Loucy (cell line): Measurements from ENCODE around the gene IDH2.

ENCODE experiments used
- H2AFZ ChIP-seq: fragments of 200-600 bp; sonication (generic); 2 replicates; pipeline ENCODE4 v1.6.0; 2016; ENCODE audit warnings: antibody characterized with exemption, mild to moderate bottlenecking, low read length, moderate library complexity
- H3F3A ChIP-seq: fragments of 200-600 bp; 2 replicates; pipeline ENCODE4 v1.6.0; 2016; ENCODE audit warnings: antibody characterized with exemption, low read depth, mild to moderate bottlenecking
- H3K27me3 ChIP-seq: fragments of 200-600 bp; sonication (generic); 2 replicates; pipeline ENCODE4 v1.6.1; 2014; ENCODE audit warnings: low read length, mild to moderate bottlenecking; ENCODE audit not compliant: insufficient read depth, poor library complexity, severe bottlenecking
- H3K36me3 ChIP-seq: fragments of 200-600 bp; sonication (generic); 2 replicates; pipeline ENCODE4 v1.6.1; 2016; ENCODE audit warnings: low read length; ENCODE audit not compliant: insufficient read depth
- H3K4me1 ChIP-seq: fragments of 200-600 bp; sonication (generic); 2 replicates; pipeline ENCODE4 v1.5.1; 2014; ENCODE audit warnings: low read length, mild to moderate bottlenecking; ENCODE audit not compliant: insufficient read depth, poor library complexity, severe bottlenecking
- H3K4me2 ChIP-seq: fragments of 200-600 bp; sonication (generic); 2 replicates; pipeline ENCODE4 v1.6.0; 2014; ENCODE audit warnings: antibody characterized with exemption, low read length, low read depth, mild to moderate bottlenecking; ENCODE audit not compliant: poor library complexity, severe bottlenecking
- H3K4me3 ChIP-seq: fragments of 200-600 bp; sonication (generic); 2 replicates; pipeline ENCODE4 v1.5.1; 2014; ENCODE audit warnings: low read length, mild to moderate bottlenecking, mixed read lengths; ENCODE audit not compliant: poor library complexity, severe bottlenecking
- H3K79me2 ChIP-seq: fragments of 200-600 bp; sonication (generic); 2 replicates; pipeline ENCODE4 v1.6.1; 2014; ENCODE audit warnings: low read length; ENCODE audit not compliant: insufficient read depth
- H3K9ac ChIP-seq: fragments of 200-600 bp; sonication (generic); 2 replicates; pipeline ENCODE4 v1.6.0; 2014; ENCODE audit warnings: mild to moderate bottlenecking, low read depth, low read length, moderate library complexity; ENCODE audit not compliant: poor library complexity, severe bottlenecking
- H3K9me2 ChIP-seq: fragments of 200-600 bp; sonication (generic); replicated peaks from 2 replicates; pipeline ENCODE4 v1.6.1; 2016; ENCODE audit warnings: low read depth, low read length, mixed read lengths
- H3K9me3 ChIP-seq: fragments of 200-600 bp; sonication (generic); 2 replicates; pipeline ENCODE4 v1.6.1; 2014; ENCODE audit warnings: mild to moderate bottlenecking, antibody characterized with exemption, low read length, low read depth; ENCODE audit not compliant: insufficient read depth
- H4K20me1 ChIP-seq: fragments of 200-600 bp; sonication (generic); 2 replicates; pipeline ENCODE4 v1.6.0; 2014; ENCODE audit warnings: antibody characterized with exemption, low read length, mild to moderate bottlenecking; ENCODE audit not compliant: insufficient read depth, poor library complexity, severe bottlenecking
- EZH2phosphoT487 ChIP-seq: fragments of 200-600 bp; IDR thresholded peaks from 2 replicates; pipeline ENCODE4 v1.6.1; 2018; ENCODE audit warnings: antibody characterized with exemption, mild to moderate bottlenecking, moderate library complexity, borderline replicate concordance
- TF ChIP-seq, protein P1 (sequence below): fragments of 200-600 bp; sonication (generic); conservative IDR thresholded peaks from 2 replicates; pipeline ENCODE4 v1.5.1; 2014; ENCODE audit warnings: mild to moderate bottlenecking, antibody characterized with exemption, low read length

IDH2 gene

DNA sequence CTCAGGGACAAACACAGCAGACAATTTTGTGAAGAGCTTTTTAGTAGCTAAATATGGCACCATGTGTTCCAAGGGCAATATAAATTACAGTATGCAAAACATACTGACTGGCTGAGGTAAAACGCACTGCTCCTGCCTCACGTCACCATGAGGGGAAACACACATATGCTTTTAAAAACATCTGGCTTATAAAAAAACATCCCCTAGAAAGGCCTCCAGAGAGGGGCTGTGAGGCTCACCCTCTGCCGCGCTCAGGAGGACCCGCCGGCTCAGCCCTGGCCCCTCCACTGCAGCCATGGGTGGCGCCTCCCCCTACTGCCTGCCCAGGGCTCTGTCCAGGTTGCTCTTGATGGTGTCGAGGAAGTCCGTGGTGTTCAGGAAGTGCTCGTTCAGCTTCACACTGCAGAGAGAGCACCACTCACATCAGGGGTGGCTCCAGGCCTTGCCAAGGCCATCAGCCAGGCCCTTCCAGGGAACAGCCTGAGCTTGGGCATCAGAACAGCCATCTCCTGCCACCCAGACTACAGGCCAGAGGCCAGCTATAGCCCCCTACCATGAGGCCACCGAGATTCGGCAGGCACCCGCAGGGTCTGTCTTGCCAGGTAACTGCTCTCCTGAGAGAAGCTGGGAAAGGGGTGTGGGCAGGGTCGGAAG, 18.2 kb downstream of the IDH2 start:
- Histone ChIP-seq H2AFZ (no peak overlapping the region), H3K9me2 (no peaks in the 10 kb centered on the region), H3K27me3 (no peaks in the 10 kb centered on the region), H3K9me3 (no peaks in the 10 kb centered on the region), H3K79me2 (no peaks in the 10 kb centered on the region), H3F3A (no peaks in the 10 kb centered on the region), H3K4me3 (no peak overlapping the region), H4K20me1 (no peaks in the 10 kb centered on the region), H3K36me3 (peaks cover 56% of the 10 kb centered on the region; the same call in 1 of the 2 replicates), H3K4me2 (no peak overlapping the region), H3K4me1 (no peaks in the 10 kb centered on the region), H3K9ac (no peak overlapping the region)
- TF ChIP-seq EZH2phosphoT487: no peak
- TF ChIP-seq, protein P1, sequence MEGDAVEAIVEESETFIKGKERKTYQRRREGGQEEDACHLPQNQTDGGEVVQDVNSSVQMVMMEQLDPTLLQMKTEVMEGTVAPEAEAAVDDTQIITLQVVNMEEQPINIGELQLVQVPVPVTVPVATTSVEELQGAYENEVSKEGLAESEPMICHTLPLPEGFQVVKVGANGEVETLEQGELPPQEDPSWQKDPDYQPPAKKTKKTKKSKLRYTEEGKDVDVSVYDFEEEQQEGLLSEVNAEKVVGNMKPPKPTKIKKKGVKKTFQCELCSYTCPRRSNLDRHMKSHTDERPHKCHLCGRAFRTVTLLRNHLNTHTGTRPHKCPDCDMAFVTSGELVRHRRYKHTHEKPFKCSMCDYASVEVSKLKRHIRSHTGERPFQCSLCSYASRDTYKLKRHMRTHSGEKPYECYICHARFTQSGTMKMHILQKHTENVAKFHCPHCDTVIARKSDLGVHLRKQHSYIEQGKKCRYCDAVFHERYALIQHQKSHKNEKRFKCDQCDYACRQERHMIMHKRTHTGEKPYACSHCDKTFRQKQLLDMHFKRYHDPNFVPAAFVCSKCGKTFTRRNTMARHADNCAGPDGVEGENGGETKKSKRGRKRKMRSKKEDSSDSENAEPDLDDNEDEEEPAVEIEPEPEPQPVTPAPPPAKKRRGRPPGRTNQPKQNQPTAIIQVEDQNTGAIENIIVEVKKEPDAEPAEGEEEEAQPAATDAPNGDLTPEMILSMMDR: no peak

DNA sequence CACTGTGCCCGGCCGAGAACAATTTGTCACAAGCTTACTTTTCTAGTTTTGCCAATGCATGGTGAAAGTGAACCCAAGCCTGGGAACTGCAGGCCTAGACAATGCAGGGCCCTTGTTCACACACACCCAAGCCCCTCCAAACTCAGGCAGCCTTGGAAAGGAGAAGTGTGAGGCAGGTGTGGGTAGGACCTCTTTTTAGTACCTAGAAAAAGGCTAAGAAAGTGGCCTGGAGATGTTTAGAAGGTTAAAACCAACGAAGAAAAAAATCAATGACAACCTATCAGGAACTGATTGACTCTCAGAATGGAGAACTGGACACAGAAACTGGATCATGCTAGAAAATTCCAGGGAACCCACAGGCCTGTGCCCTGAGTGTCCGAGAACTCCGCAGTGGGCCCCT, 18.8 kb downstream of the IDH2 start:
- no peaks in the 10 kb centered on the region for H3F3A ChIP-seq

GRCh38 chr15:90082140-90082715, 20.0 kb downstream of the IDH2 start:
- no peaks in the 10 kb centered on the region for H3K27me3 ChIP-seq
- no peaks in the 10 kb centered on the region for H3K79me2 ChIP-seq
- no peak for TF ChIP-seq EZH2phosphoT487
- TF ChIP-seq, protein P1: no peak
- no peak overlapping the region for H3K9ac ChIP-seq
- H3K9me3 ChIP-seq: no peaks in the 10 kb centered on the region
- no peaks in the 10 kb centered on the region for H4K20me1 ChIP-seq
- H3K4me2 ChIP-seq: no peak overlapping the region
- H3F3A ChIP-seq: no peaks in the 10 kb centered on the region
- no peak overlapping the region for H3K4me3 ChIP-seq
- no peak overlapping the region for H2AFZ ChIP-seq
- no peaks in the 10 kb centered on the region for H3K9me2 ChIP-seq
- no peaks in the 10 kb centered on the region for H3K4me1 ChIP-seq
- H3K36me3 ChIP-seq: peaks cover 51% of the 10 kb centered on the region; the same call in 1 of the 2 replicates

More for the DNA sequence above, 18.8 kb downstream of the IDH2 start:
- H3K9me3 ChIP-seq: no peaks in the 10 kb centered on the region
- no peaks in the 10 kb centered on the region for H4K20me1 ChIP-seq
- no peaks in the 10 kb centered on the region for H3K4me1 ChIP-seq
- no peaks in the 10 kb centered on the region for H3K79me2 ChIP-seq
- H3K36me3 ChIP-seq: peaks cover 54% of the 10 kb centered on the region; the same call in 1 of the 2 replicates
- H3K9me2 ChIP-seq: no peaks in the 10 kb centered on the region
- TF ChIP-seq, protein P1: no peak
- TF ChIP-seq EZH2phosphoT487: no peak
- H3K27me3 ChIP-seq: no peaks in the 10 kb centered on the region
- no peak overlapping the region for H3K4me2 ChIP-seq
- no peak overlapping the region for H2AFZ ChIP-seq
- H3K9ac ChIP-seq: no peak overlapping the region
- H3K4me3 ChIP-seq: no peak overlapping the region
